GM19240 (cell line): ENCODE measurements around the gene COX4I2.

Experiments used
- DNase-seq: peaks from one replicate; pipeline ENCODE4 v3.0.0; 2011; ENCODE audit warnings: low spot score; ENCODE audit not compliant: insufficient read length

COX4I2 gene

GRCh38 chr20:31675828-31676608, 38.3 kb downstream of the COX4I2 start:
- no peak for DNase-seq

GRCh38 chr20:31676609-31676989, 38.9 kb downstream of the COX4I2 start:
- no peak for DNase-seq

- DNase-seq, result no peak
These were observed 40.0 kb downstream of the COX4I2 start for GRCh38 chr20:31677553-31678260.

GRCh38 chr20:31678389-31679356, 41.0 kb downstream of the COX4I2 start:
- no peak for DNase-seq

GRCh38 chr20:31679357-31680285, 41.9 kb downstream of the COX4I2 start:
- DNase-seq, result no peak

GRCh38 chr20:31680286-31681127, 42.8 kb downstream of the COX4I2 start:
- no peak for DNase-seq

- DNase-seq, result no peak
These were observed 43.5 kb downstream of the COX4I2 start for GRCh38 chr20:31681128-31681727.

- DNase-seq, result no peak
These were observed 44.1 kb downstream of the COX4I2 start for GRCh38 chr20:31681769-31682168.

GRCh38 chr20:31682352-31682751, 44.6 kb downstream of the COX4I2 start:
- no peak for DNase-seq

GRCh38 chr20:31682927-31683326, 45.2 kb downstream of the COX4I2 start:
- no peak for DNase-seq

GRCh38 chr20:31684153-31685015, 46.7 kb downstream of the COX4I2 start:
- DNase-seq, result no peak

- DNase-seq, result no peak
These were observed 48.3 kb downstream of the COX4I2 start for GRCh38 chr20:31685853-31686643.

- DNase-seq, result no peak
These were observed 50.1 kb downstream of the COX4I2 start for GRCh38 chr20:31687777-31688176.

GRCh38 chr20:31689141-31689540, 51.4 kb downstream of the COX4I2 start:
- DNase-seq, result no peak

- DNase-seq, result no peak
These were observed 52.5 kb downstream of the COX4I2 start for GRCh38 chr20:31690124-31690666.

GRCh38 chr20:31691646-31692275, 54.0 kb downstream of the COX4I2 start:
- no peak for DNase-seq

GRCh38 chr20:31693402-31693801, 55.7 kb downstream of the COX4I2 start:
- DNase-seq, result no peak
